ELF-1 (cell line): Measurements from ENCODE around the gene IL4I1.

ENCODE experiments used
- DNase-seq: peaks from one replicate; pipeline ENCODE4 v3.0.0-alpha.2; 2016; ENCODE audit warnings: low read depth, low spot score

The IL4I1 gene

GRCh38 chr19:49863935-49864320 lies 32.8 kb downstream of the IL4I1 start:
- no peak for DNase-seq

GRCh38 chr19:49863254-49863934 lies 33.3 kb downstream of the IL4I1 start:
- no peak for DNase-seq

- DNase-seq: peak; percentile 64
Measured at GRCh38 chr19:49862391-49863253, 34.1 kb downstream of the IL4I1 start.

GRCh38 chr19:49861541-49862378 lies 34.9 kb downstream of the IL4I1 start:
- peak; percentile 82 for DNase-seq

GRCh38 chr19:49861107-49861506 lies 35.6 kb downstream of the IL4I1 start:
- peak; percentile 75 for DNase-seq

GRCh38 chr19:49860336-49861102 lies 36.2 kb downstream of the IL4I1 start:
- DNase-seq: no peak

- DNase-seq: no peak
Measured at GRCh38 chr19:49859682-49860335, 36.9 kb downstream of the IL4I1 start.

GRCh38 chr19:49858088-49858985 lies 38.4 kb downstream of the IL4I1 start:
- DNase-seq: no peak

GRCh38 chr19:49857838-49858087 lies 38.9 kb downstream of the IL4I1 start:
- DNase-seq: no peak

GRCh38 chr19:49857061-49857837 lies 39.4 kb downstream of the IL4I1 start:
- DNase-seq: no peak

GRCh38 chr19:49856574-49857021 lies 40.1 kb downstream of the IL4I1 start:
- DNase-seq: no peak

- DNase-seq: no peak
Measured at GRCh38 chr19:49855676-49856573, 40.8 kb downstream of the IL4I1 start.

GRCh38 chr19:49855277-49855675 lies 41.4 kb downstream of the IL4I1 start:
- no peak for DNase-seq

GRCh38 chr19:49854378-49855263 lies 42.1 kb downstream of the IL4I1 start:
- no peak for DNase-seq

- DNase-seq: no peak
Measured at GRCh38 chr19:49853852-49854377, 42.8 kb downstream of the IL4I1 start.

GRCh38 chr19:49852631-49853126 lies 44.0 kb downstream of the IL4I1 start:
- peak; percentile 31 for DNase-seq
